Measurements from ENCODE around the gene MARCKS.
"Not testable (repeated sequence)": the region's sequence is repeated elsewhere in the genome, so short reads cannot be mapped to it uniquely, and the experiment has no call there.

MARCKS gene

DNA sequence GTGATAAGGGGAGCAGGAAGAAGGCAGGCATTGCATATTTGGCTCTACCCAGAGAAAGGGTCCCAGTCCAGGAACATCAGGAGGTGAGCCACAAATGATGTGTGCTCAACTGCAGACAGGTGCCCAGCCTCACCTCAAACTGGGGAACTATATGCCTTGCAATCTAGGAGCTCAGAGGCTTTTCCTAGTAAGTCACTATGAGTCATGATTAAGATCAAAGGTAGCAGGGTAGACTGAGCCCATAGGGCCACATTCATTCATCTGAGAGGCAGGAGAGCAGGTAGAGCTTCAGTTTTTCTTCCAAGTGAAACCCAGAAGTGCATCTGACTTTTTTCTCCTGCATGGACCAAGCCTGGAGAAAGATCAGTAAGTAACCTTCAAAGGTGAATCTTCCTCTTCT lies 31.3 kb downstream of the MARCKS start:
- no peak for DNase-seq

DNA sequence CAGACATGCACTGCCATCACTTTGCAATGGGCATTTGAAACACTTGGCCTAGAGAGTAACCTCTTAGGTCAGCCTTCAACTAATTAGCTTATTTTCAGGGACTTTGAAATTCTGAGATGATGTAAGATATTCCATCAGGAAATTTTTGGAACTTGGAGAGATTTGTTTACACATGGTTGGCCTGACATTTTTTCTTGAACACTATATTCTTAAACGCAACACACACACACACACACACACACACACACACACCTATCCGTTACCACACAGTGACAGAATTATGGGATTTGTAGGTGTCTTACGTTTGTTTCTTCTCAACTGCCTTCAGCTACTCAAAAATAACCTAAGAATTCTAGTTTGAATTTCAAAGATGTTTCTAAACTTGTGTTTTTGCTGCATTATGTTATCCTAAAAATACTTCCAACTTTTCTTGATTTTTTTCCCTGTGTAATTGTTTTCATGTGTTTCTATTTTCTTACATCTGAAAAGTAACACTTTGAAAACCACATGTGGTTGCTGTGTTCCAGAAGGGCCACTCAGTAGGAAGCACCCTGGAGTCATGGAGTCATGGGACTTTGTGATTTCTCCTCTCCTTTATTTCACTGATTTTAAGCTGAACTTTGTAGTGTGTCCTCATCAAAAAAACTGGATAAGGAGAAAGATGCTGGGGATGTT lies 31.9 kb downstream of the MARCKS start:
- DNase-seq = no peak

DNA sequence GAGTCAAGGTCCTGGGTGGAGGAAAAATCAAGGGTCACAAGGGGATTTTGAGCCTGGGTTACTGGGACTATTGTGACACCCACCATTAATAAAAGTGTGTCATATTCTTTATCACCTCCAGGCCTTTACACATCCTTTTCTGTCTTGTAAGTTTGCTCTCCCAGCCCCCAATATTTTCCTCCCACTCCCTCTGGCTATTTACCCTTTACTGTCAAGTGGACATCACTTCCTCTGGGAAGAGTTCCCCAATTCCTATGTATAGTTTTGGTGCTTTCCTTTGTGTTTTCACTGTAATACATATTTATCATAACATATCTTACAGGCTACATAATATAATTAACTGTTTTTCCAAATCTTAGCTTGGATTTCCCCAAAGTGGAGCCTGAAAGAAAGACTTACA lies 36.3 kb downstream of the MARCKS start:
- no peak for DNase-seq

DNA sequence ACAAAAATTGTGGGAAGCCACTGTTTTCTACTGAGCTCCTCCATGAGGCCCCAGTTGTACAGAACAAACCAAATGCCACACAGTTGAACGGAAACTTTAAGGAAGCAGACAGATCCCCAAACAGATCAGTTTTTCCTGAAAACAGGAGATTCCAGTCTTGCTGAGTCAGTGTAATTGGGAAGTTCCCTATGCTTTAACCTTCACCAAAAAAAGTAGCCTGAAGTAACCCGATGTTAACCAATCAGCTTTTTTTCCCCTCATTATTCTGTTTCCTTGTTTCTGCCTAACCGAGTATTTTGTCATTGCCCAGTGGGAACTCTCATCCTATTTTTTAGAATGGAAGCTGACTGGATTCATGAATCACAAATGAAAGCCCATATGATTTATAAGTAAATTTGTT lies 36.7 kb downstream of the MARCKS start:
- no peak for DNase-seq

DNA sequence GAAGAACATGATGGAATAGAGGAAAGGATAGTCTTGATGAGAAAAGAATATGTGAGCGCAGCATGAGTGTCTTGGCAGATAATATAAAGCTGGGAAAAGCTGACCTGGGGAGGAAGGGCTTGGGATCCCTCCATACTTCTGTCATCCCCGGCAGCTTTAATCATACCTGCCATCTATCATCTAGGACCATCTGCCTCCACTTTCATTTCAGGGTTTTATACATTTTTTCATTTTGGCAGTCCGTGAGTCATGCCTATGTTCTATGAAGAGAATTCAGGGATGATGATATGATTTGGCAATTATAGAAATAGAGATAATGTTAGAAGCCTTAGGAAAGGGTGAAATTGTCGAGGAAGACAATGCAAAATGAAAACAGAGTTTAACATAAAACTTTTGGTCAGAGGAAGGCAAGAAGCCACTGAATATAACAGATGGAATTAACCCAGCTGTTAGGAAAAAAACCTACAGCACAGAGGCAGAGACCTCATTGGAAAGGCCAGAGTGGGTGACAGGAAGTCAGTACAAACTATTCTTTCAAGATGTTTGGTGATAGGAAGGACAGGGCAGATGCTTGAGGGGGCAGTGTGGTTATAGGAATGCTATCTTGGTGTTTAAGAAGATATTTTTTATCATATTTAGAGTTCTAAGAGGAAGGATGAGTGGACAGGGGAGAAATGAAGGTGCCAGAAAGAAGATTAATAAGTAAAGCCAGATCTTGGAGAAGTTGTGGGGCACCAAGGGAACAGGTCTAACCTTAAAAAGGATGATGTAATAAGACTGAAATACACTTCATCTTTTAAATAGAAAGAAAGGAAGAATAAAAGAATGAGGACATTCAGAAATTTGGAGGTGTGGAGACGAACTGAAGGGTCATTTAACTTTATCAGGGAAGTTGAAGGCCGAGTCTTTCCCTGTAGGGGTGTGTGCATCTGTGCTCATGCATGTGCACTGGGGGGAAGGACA lies 37.8 kb downstream of the MARCKS start:
- DNase-seq = no peak

DNA sequence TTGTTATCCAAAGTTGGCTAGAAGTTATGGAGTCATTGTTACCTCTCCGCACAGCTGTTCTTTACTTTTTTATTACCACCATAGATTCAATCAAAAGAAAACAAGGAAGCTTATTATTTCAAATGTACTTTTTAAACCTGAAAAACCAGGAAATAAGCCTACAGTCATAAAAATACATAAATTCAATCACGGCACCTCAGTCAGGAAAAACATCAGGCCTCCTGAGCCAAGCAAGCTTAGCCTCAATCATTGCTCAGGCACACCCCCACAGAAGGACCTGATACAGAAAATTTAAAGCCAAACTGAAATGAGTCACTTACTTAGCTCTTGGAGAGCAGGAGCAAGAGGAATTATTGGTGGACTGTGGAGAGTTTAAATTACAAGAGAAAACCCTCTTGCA lies 44.3 kb downstream of the MARCKS start:
- DNase-seq = no peak

DNA sequence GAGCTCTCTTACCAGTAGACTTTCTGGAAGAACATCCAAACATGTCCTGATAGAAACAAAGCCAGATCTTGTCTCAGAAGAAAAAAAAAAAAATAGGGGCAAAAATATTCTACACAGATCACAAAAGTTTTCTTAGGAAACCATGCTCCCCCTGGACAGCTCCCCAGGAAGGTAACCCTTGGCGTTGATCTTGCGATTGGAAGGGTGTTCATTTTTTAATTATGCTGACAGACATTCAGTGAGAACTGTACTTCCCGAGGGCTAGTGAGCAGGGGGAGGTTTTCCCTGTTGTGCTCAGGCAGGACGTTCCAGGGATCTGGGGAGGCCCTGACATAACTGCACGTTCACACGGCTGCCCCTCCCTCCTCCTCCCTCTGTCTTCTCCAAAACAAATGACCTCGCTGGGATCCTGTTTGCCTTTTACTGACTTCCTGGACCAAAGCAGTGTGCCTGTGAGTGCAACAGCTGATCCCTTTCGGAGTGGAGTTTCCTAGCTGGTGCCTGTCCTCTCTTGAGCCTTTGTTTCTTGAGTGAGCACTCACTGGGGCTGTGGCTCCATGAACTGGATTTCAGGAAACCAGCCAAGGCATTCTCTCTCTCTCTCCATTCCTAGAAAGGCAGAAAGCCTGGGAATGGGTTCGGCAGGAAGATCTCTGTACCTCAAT lies 46.7 kb downstream of the MARCKS start:
- no peak for DNase-seq

DNA sequence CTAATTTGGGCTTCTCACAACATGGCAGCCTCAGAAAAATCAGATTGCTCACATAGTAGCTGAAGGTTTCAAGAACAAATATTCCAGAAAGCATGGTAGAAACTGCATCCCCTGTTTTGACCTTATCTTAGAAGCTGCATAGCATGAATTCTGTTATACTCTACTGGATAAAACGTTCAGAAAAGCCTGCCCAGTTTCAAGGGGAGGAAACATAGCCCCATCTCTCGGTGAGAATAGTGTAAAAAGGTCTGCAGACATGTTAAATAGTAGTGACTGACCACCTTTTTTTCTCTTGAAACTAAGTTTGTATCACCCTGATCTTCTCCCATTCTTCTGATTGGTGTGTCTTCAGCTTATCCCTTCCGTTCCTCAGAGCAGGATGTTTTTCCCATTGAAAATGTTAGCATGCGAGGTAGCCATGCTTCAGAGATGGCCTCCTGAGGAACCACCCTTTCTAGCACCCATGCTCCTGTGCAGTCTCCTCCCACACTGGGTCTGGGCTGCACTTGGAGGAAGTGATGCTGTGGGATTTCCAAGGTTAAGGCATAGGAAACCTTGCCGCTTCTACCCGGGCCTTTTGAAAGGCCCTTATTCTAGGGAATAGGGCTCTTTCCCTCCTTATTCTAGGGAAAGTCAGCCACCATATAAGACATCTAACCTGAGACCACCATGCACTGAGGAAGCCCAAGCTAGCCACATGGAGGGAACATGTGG lies 50.1 kb downstream of the MARCKS start:
- DNase-seq = no peak

DNA sequence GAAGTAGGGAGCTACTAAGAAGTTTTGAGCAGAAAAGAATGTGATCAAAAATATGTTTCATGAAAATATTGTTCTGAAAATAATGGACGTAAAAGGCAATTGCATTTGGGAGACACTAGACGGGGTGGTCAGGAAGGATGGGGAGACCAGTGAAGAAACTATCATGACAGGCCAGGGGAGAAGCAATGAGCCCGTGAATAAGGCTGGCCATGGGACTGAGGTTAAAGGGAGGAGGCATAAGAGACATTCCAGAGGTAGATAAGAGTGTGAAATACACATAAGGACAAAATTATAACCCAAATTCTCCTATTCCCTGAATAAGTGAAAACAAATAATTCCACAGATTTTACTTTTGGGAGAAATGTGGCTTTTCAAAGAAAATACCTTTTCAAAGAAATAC lies 51.7 kb downstream of the MARCKS start:
- no peak for DNase-seq

DNA sequence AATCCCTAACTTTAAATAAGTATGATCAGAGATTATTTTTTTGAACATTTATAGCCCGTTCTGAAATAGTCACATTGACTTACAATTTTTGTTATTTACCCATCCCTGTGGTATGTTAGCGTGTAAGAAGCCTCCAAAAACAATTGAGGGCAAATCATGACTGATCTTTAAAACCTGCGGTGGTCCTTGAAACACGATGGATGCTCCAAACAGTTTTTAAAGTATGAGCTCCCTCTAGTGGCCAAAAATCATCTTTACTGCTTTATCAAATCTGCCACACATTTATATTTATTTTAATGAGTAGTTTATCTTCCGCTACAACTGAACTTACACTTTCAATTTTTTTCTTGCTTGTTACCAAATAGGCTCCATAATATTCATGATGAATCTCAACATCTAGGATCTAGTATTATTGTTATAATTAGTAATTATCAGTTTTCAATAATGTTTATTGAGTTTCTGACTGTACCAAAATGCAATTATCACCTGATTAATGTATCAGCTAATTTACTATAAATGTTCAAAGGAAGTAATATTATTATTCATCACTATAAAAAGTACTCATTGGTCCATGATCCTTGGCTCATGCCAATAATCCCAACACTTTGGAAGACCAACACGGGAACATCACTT lies 52.2 kb downstream of the MARCKS start:
- DNase-seq = no peak

DNA sequence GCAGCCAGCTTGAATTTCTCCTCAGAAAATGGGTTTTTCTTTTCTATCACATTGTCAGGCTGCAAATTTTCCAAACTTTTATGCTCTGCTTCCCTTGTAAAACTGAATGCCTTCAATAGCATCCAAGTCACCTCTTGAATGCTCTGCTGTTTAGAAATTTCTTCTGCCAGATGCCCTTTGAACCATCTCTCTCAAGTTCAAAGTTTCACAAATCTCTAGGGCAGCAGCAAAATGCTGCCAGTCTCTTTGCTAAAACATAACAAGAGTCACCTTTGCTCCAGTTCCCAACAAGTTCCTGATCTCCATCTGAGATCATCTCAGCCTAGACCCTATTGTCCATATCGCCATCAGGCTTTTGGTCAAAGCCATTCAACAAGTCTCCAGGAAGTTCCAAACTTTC lies 53.1 kb downstream of the MARCKS start:
- DNase-seq = not testable (repeated sequence)

All from CD4-positive, alpha-beta T cell treated with Interferon gamma for 1 hour (primary cell).